Measurements from ENCODE around the gene FRMD4A. TPM values are rescaled to one million over a fixed set of nuclear protein-coding genes. Genes with fewer than 3 reads are reported as not detected.

The FRMD4A gene
- total RNA-seq, 4 donors from 2014 or later = 5.6 to 34.1 (median 19.4) TPM

- Histone ChIP-seq H3K36me3 (no peaks in the 10 kb centered on the region), H3K27me3 (no peaks in the 10 kb centered on the region), H3K9me3 (no peaks in the 10 kb centered on the region), H3K27ac (no peak overlapping the region), H3K4me1 (no peaks in the 10 kb centered on the region), H3K4me3 (no peak overlapping the region)
- intact Hi-C loops (cut with DNase I; ENCODE audit: low total_unique reads) = no loop called here
- TF ChIP-seq CTCF (IDR thresholded peaks at IDR 0.05) (no peak), POLR2A (IDR thresholded peaks at IDR 0.05) (no peak)
- no peak for DNase-seq
Observed at GRCh38 chr10:13685885-13686284, 644.8 kb downstream of the FRMD4A start.

DNA sequence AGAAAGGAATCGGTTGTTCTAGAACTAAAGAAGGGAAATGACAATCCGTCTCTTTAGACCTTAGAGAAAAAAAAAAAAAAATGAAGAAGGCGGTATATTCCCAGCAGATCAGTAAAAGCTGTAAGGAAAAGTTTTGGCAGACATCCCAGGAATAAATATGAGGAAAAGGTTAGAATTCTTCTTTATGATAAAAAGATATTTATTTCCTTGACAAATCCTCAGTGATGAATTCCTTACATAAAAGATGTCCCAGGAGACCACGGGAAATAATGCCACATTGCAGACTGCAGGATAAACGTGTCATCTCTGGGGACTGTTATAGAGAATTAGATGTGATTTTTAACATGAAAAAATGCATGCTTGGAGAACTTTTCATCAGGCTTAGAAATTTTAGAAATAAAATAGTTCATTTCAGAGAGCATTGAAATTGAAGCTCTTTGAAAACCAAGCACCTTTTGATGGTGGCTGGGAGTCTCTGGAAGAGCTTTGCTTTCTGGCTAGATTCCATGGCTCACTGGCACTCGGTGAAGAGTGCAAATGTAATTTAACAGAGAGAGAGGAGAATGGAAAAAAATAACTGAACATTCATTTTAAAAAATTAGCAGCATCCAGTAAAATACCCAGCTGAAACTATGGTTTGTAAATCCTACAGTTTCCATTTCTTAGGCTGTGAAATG, 645.8 kb downstream of the FRMD4A start:
- Histone ChIP-seq H3K4me1 (no peaks in the 10 kb centered on the region), H3K27me3 (no peaks in the 10 kb centered on the region), H3K27ac (peak overlapping the region; percentile 42 to 63), H3K9me3 (no peaks in the 10 kb centered on the region), H3K36me3 (no peaks in the 10 kb centered on the region), H3K4me3 (no peak overlapping the region)
- intact Hi-C loops (cut with DNase I; ENCODE audit: low total_unique reads) = no loop called here
- DNase-seq = no peak
- TF ChIP-seq POLR2A (IDR thresholded peaks at IDR 0.05) (no peak), CTCF (IDR thresholded peaks at IDR 0.05) (no peak)

DNA sequence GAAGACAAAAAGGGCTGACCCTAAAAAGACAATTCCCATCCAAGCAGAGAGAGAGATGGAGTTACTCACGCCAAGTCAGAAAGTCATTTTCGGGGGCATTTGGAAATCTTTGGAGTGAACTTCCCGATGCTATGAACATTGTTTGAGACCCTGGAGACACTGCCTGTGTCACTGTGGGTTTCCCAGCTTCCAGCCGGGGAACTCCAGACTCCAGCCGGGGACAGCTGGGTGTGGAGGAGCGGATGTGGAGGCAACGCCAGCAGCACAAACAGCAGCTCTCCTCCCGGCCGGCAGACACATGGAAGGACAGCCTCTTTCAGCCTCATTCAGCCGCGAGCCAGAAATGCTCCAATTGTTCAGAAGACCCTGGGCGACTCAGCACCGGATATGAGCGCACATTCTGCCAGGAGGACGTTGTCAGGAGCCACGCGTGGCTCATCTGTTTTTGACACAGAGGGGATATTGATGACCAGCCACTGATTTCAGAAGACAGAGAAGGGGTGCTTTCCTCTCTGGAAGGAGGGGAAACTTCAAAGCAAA, 646.4 kb downstream of the FRMD4A start:
- intact Hi-C loops (cut with DNase I; ENCODE audit: low total_unique reads) = no loop called here
- no peaks in the 10 kb centered on the region for H3K36me3 ChIP-seq
- TF ChIP-seq POLR2A (IDR thresholded peaks at IDR 0.05) (no peak), CTCF (IDR thresholded peaks at IDR 0.05) (no peak)
- H3K27me3 ChIP-seq = no peaks in the 10 kb centered on the region
- H3K27ac ChIP-seq = peak overlapping the region; percentile 42 to 63
- H3K4me3 ChIP-seq = no peak overlapping the region
- H3K9me3 ChIP-seq = no peaks in the 10 kb centered on the region
- DNase-seq = peak; percentile 44 to 51
- no peaks in the 10 kb centered on the region for H3K4me1 ChIP-seq

- Histone ChIP-seq H3K36me3 (no peaks in the 10 kb centered on the region), H3K4me3 (no peak overlapping the region), H3K9me3 (no peaks in the 10 kb centered on the region), H3K27ac (no peak overlapping the region), H3K4me1 (no peaks in the 10 kb centered on the region), H3K27me3 (no peaks in the 10 kb centered on the region)
- intact Hi-C loops (cut with DNase I; ENCODE audit: low total_unique reads) = no loop called here
- TF ChIP-seq CTCF (IDR thresholded peaks at IDR 0.05) (no peak), POLR2A (IDR thresholded peaks at IDR 0.05) (no peak)
- no peak for DNase-seq
Observed at GRCh38 chr10:13683017-13683416, 647.7 kb downstream of the FRMD4A start.

DNA sequence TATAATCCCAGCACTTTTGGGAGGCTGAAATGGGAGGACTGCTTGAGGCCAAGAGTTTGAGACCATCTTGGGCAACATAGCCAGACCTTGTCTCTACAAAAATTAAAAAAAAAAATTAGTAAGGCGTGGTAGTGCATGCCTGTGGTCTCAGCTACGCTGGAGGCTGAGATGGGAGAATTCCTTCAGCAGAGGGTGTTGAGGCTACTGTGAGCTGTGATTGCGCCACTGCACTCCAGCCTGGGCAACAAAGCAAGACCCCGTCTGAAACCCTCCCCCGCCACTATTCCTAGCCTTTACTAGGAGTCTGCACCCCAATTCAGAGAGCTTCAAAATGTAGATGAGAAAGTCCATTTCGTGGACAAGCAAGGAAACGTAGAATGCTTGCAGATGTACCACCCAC, 648.8 kb downstream of the FRMD4A start:
- no peak for DNase-seq
- intact Hi-C loops (cut with DNase I; ENCODE audit: low total_unique reads) = no loop called here

More for the DNA sequence above, 648.8 kb downstream of the FRMD4A start:
- TF ChIP-seq POLR2A (IDR thresholded peaks at IDR 0.05) (no peak), CTCF (IDR thresholded peaks at IDR 0.05) (no peak)
- no peaks in the 10 kb centered on the region for H3K4me1 ChIP-seq
- H3K27me3 ChIP-seq = no peaks in the 10 kb centered on the region
- no peaks in the 10 kb centered on the region for H3K9me3 ChIP-seq
- no peaks in the 10 kb centered on the region for H3K36me3 ChIP-seq
- no peak overlapping the region for H3K27ac ChIP-seq
- H3K4me3 ChIP-seq = no peak overlapping the region

Data from uterus (tissue), 4 donors.